K562 (cell line): ENCODE measurements around the gene DHX8.

Experiments used
- CHD1 ChIP-seq: fragments of 200-600 bp; sonication (generic); IDR thresholded peaks from one replicate; pipeline ENCODE4 v1.6.1; 2012; ENCODE audit warnings: mild to moderate bottlenecking, moderate library complexity, low read length, inconsistent platforms
- TAF15 ChIP-seq: fragments of 200-400 bp; formaldehyde crosslinking; IDR thresholded peaks from 2 replicates; pipeline ENCODE4 v1.6.1; 2017; ENCODE audit warnings: mild to moderate bottlenecking, low read depth, low read length, moderate library complexity
- TF ChIP-seq, protein P1 (sequence below): sonication (generic); formaldehyde crosslinking; IDR thresholded peaks from 2 replicates; pipeline ENCODE4 v1.8.1; 2022; ENCODE audit warnings: missing genetic modification reagents
- TF ChIP-seq, protein P2 (sequence below), 3 experiments: IDR thresholded peaks in 2 of 3; conservative IDR thresholded peaks in 1 of 3; 2 replicates each; pipeline ENCODE4 v1.5.1; 2011 to 2012; ENCODE audit warnings: low read length in 3 of 3, mild to moderate bottlenecking in 3 of 3, control low read depth in 2 of 3, improper control_type of control experiment in 1 of 3, inconsistent platforms in 1 of 3, low read depth in 1 of 3, mixed read lengths in 1 of 3, moderate library complexity in 1 of 3; ENCODE audit not compliant: insufficient read depth in 2 of 3
- TF ChIP-seq, protein P3 (sequence below): sonication (generic); formaldehyde crosslinking; IDR thresholded peaks from 2 replicates; pipeline ENCODE4 v1.9.0; 2022; ENCODE audit warnings: mild to moderate bottlenecking, missing genetic modification reagents
- TF ChIP-seq, protein P4 (sequence below): fragments of 250-450 bp; sonication (Bioruptor Pico); IDR thresholded peaks from 2 replicates; pipeline ENCODE4 v1.5.0; 2021
- TF ChIP-seq, protein P5 (sequence below): sonication (generic); formaldehyde crosslinking; IDR thresholded peaks from 2 replicates; pipeline ENCODE4 v1.8.0; 2022; ENCODE audit warnings: mild to moderate bottlenecking, missing genetic modification reagents
- TF ChIP-seq, protein P6 (sequence below): fragments of 250-450 bp; sonication (Bioruptor Pico); IDR thresholded peaks from 2 replicates; pipeline ENCODE4 v1.5.0; 2021; ENCODE audit warnings: mild to moderate bottlenecking, borderline replicate concordance
- TF ChIP-seq, protein P7 (sequence below): fragments of 250-450 bp; sonication (Bioruptor Pico); IDR thresholded peaks from 2 replicates; pipeline ENCODE4 v1.5.0; 2022; ENCODE audit warnings: mild to moderate bottlenecking

DNA sequence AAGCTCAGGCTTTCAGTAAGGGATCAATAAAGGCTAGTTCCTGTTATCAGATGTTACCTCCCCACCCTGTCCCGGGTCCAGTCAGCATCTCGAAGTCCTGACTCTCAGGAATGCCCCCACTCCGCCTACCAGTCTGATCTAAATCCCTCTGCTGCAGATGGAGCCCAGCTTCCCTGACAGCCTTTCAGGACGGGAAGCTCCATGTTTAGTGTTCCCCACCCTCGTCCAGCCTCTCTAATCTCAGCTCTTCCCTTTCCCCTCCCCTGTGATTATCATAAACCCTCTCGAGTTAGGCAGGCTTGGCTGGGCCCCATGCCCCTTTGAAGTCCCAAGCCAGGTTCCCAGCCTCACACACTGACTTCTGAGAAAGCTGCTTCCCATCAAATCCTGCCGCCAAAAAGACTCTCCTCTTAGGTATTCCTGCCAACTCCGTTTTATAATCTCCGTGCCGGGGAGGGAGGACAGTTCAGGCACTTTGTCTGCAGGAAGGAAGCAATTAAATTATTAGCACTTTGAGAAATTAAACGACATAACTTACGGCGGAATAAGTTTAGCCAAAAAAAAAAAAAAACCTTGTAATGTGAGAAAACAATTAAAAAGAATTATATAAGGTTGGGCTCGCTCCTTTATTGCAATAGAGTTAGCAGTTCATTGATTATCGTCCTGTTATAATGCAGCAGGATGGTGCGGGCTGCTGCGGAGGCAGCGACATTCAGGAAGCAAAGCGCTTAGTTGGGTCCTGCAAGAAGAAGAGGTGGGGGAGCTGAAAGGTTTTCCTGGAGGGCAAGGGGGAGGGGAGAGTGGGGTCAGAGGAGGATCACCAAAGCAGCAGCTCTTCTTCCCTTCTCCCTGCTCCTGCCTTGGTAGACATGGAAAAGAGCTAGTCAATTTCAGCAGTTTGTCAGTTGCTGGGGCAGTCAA, 79.2 kb downstream of the DHX8 start:
- TF ChIP-seq, protein P1, sequence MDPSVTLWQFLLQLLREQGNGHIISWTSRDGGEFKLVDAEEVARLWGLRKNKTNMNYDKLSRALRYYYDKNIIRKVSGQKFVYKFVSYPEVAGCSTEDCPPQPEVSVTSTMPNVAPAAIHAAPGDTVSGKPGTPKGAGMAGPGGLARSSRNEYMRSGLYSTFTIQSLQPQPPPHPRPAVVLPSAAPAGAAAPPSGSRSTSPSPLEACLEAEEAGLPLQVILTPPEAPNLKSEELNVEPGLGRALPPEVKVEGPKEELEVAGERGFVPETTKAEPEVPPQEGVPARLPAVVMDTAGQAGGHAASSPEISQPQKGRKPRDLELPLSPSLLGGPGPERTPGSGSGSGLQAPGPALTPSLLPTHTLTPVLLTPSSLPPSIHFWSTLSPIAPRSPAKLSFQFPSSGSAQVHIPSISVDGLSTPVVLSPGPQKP = no peak
- TF ChIP-seq, protein P2, sequence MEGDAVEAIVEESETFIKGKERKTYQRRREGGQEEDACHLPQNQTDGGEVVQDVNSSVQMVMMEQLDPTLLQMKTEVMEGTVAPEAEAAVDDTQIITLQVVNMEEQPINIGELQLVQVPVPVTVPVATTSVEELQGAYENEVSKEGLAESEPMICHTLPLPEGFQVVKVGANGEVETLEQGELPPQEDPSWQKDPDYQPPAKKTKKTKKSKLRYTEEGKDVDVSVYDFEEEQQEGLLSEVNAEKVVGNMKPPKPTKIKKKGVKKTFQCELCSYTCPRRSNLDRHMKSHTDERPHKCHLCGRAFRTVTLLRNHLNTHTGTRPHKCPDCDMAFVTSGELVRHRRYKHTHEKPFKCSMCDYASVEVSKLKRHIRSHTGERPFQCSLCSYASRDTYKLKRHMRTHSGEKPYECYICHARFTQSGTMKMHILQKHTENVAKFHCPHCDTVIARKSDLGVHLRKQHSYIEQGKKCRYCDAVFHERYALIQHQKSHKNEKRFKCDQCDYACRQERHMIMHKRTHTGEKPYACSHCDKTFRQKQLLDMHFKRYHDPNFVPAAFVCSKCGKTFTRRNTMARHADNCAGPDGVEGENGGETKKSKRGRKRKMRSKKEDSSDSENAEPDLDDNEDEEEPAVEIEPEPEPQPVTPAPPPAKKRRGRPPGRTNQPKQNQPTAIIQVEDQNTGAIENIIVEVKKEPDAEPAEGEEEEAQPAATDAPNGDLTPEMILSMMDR (IDR thresholded peaks at IDR 0.05 in 2 of 3, conservative IDR thresholded peaks at IDR 0.05 in 1 of 3; ENCODE audit: insufficient read depth in 2 of 3, low read depth in 1 of 3, low read length in 3 of 3) = no peak
- TF ChIP-seq CHD1 (no peak), TAF15 (no peak)
- TF ChIP-seq, protein P3, sequence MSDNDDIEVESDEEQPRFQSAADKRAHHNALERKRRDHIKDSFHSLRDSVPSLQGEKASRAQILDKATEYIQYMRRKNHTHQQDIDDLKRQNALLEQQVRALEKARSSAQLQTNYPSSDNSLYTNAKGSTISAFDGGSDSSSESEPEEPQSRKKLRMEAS (CRISPR knock-in tag) = no peak
- TF ChIP-seq, protein P4, sequence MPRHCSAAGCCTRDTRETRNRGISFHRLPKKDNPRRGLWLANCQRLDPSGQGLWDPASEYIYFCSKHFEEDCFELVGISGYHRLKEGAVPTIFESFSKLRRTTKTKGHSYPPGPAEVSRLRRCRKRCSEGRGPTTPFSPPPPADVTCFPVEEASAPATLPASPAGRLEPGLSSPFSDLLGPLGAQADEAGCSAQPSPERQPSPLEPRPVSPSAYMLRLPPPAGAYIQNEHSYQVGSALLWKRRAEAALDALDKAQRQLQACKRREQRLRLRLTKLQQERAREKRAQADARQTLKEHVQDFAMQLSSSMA (CRISPR knock-in tag) = no peak
- TF ChIP-seq, protein P5, sequence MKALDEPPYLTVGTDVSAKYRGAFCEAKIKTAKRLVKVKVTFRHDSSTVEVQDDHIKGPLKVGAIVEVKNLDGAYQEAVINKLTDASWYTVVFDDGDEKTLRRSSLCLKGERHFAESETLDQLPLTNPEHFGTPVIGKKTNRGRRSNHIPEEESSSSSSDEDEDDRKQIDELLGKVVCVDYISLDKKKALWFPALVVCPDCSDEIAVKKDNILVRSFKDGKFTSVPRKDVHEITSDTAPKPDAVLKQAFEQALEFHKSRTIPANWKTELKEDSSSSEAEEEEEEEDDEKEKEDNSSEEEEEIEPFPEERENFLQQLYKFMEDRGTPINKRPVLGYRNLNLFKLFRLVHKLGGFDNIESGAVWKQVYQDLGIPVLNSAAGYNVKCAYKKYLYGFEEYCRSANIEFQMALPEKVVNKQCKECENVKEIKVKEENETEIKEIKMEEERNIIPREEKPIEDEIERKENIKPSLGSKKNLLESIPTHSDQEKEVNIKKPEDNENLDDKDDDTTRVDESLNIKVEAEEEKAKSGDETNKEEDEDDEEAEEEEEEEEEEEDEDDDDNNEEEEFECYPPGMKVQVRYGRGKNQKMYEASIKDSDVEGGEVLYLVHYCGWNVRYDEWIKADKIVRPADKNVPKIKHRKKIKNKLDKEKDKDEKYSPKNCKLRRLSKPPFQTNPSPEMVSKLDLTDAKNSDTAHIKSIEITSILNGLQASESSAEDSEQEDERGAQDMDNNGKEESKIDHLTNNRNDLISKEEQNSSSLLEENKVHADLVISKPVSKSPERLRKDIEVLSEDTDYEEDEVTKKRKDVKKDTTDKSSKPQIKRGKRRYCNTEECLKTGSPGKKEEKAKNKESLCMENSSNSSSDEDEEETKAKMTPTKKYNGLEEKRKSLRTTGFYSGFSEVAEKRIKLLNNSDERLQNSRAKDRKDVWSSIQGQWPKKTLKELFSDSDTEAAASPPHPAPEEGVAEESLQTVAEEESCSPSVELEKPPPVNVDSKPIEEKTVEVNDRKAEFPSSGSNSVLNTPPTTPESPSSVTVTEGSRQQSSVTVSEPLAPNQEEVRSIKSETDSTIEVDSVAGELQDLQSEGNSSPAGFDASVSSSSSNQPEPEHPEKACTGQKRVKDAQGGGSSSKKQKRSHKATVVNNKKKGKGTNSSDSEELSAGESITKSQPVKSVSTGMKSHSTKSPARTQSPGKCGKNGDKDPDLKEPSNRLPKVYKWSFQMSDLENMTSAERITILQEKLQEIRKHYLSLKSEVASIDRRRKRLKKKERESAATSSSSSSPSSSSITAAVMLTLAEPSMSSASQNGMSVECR = no peak
- TF ChIP-seq, protein P6, sequence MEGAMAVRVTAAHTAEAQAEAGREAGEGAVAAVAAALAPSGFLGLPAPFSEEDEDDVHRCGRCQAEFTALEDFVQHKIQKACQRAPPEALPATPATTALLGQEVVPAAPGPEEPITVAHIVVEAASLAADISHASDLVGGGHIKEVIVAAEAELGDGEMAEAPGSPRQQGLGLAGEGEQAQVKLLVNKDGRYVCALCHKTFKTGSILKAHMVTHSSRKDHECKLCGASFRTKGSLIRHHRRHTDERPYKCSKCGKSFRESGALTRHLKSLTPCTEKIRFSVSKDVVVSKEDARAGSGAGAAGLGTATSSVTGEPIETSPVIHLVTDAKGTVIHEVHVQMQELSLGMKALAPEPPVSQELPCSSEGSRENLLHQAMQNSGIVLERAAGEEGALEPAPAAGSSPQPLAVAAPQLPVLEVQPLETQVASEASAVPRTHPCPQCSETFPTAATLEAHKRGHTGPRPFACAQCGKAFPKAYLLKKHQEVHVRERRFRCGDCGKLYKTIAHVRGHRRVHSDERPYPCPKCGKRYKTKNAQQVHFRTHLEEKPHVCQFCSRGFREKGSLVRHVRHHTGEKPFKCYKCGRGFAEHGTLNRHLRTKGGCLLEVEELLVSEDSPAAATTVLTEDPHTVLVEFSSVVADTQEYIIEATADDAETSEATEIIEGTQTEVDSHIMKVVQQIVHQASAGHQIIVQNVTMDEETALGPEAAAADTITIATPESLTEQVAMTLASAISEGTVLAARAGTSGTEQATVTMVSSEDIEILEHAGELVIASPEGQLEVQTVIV = no peak
- TF ChIP-seq, protein P7, sequence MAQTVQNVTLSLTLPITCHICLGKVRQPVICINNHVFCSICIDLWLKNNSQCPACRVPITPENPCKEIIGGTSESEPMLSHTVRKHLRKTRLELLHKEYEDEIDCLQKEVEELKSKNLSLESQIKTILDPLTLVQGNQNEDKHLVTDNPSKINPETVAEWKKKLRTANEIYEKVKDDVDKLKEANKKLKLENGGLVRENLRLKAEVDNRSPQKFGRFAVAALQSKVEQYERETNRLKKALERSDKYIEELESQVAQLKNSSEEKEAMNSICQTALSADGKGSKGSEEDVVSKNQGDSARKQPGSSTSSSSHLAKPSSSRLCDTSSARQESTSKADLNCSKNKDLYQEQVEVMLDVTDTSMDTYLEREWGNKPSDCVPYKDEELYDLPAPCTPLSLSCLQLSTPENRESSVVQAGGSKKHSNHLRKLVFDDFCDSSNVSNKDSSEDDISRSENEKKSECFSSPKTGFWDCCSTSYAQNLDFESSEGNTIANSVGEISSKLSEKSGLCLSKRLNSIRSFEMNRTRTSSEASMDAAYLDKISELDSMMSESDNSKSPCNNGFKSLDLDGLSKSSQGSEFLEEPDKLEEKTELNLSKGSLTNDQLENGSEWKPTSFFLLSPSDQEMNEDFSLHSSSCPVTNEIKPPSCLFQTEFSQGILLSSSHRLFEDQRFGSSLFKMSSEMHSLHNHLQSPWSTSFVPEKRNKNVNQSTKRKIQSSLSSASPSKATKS = no peak
